ENCODE results near the gene MVK.
A peak's percentile ranks its signal among the peaks of the same experiment; 100 is the strongest.

MVK gene

GRCh38 chr12:109545826-109546225, 27.8 kb upstream of the MVK start:
- DNase-seq (no peak), ATAC-seq (no peak)

- no peak for ATAC-seq
- no peak for DNase-seq
These were observed 26.3 kb upstream of the MVK start for GRCh38 chr12:109547286-109547685.

DNA sequence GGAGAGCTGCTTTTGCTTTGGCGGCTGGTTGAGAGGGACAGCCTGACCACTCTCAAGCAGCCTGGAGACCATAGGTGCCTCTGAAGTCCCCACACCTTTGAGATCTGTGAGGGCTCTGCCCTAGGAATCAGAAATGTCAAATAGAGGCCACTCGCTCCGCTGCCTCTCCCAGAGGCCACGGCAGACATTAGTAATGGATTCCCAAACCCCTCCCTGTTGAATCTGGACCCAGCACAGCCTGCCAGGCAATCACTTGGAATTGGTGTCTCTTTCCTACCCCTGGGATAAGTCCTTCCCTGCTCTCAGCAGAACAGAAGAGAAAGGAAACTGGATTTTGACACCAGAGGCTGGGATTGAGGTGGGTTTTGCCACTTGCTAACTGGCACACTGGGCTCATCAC, 25.3 kb upstream of the MVK start:
- DNase-seq: no peak
- no peak for ATAC-seq

DNA sequence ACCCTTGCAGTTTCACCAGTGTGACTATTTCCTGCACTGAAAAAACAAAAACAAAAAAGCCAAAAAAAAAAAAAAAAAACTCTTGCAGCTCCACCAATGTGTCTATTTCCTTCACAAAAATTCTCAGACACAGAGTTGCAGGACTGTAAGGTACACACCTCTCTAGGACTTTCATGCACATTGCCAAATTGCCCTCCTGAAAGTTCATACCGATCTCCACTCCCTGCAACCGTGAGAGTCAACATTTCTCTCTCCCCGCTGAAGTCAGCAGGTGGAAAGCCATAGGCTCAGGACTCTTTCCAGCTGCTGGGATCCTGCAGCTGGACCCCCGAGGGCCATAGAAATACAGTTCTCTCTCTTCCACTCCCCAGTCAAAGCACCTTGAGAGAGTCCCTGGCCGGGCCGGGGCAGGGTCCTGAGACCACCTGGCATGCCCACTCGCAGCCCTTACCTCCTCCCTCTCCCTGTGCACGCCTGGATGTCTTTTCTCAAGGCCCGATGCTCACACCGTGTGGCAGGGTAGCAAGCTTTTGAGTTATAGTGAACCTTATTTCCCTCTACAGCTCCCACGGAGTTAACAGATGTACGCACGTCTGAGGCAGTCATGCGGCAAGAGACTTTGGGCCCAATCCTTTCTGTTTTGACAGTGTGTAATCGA, 23.9 kb upstream of the MVK start:
- ATAC-seq (no peak), DNase-seq (no peak)

GRCh38 chr12:109550281-109550680, 23.3 kb upstream of the MVK start:
- ATAC-seq: no peak
- DNase-seq: no peak

DNA sequence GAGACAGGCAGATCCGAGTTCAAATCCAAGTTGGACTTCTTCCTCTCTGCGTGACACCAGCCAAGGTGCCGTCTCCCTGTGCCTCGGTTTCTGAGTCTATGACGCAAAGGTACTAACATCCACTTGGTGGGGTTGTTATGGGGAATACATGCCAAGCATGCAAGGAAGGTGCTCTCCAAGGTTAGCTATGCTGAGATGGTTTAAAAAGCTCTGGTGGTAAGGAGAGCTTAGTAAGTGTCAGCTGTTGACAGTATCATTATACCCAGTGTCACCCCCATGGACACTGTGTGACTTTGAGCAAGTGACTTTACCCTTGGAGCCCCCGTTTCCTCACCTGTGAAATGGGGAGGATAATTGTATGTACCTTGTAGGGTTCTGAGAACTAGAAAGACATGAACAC, 22.5 kb upstream of the MVK start:
- DNase-seq: no peak
- ATAC-seq: no peak

- no peak for DNase-seq
- no peak for ATAC-seq
These were observed 20.6 kb upstream of the MVK start for GRCh38 chr12:109552971-109553370.

DNA sequence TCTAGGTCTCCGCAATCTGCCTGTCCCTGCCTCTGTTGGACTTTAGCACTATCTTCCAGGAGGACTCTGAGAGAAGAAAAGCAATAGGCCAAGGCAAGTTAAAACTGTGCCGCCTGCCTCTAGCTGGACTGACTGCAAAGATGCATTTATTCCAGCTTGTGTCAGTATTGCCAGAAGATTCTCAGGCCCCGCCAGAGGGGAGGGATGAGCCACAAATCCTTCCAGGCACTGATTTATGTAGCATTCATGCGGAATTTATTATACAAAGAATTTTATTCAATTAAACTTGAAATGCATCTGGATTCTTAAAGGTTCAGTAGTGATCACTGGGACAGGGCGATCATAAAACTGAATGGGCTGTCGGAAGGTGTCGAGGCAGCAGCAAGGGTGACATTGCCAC, 20.1 kb upstream of the MVK start:
- no peak for DNase-seq
- ATAC-seq: no peak

- no peak for DNase-seq
- ATAC-seq: no peak
These were observed 19.6 kb upstream of the MVK start for GRCh38 chr12:109553906-109554500.

DNA sequence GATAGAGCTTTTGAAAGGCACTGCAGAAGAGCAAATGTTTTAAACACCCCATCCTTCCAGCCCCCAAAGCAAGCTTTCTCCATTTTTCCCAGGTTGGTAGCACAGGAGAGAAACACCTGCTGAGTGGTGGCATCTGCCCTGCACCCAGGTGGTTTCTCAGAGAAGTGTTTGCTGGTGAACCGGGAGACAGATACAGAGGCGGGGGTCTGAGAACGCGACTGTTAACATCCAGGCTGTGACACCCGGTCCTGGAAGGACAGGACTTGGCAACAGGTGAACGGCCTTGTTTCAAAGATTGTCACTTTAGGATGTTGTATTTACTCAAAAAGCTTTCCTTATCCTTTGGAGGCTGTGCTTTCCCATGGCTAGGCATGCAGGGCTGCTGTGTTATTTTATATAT, 18.8 kb upstream of the MVK start:
- no peak for ATAC-seq
- DNase-seq: no peak

DNA sequence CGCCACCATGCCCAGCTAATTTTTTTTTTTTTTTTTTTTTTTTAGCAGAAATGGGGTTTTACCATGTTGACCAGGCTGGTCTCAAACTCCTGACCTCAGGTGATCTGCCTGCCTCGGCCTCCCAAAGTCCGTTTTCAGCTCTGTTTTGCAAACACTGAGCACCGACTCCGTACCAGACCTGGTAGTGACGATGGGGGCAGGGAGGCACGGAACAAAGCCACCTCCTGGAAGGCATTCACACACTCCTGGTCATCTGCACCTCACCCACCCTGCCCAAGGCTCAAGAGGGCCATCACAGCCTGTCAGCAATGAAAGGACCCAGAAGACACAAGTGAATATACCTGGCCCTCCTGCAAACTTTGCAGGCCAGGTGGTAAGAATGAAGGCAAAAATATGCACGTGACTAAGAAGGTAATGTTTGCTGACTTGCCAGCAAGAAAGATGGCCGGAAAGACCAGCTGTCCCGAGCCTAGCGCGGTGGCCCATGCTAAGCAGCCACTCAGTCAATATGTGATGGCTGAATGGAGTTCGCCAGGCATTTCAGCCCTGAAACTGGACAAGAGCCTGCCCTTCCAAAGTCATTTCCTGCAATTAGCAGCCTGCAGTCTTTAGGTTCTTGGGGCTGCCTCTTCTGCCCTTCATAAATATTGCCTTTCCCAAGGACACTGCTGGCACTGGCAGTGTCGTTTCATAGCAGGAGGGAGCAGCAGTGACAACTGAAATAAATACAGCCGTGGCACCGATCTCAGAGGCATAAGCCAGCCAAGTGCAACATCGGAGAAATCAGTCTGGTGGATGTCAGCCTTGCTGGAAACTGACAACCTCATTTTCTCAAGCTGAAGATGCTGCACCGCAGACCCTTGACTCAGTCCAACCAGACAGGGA, 17.9 kb upstream of the MVK start:
- no peak for ATAC-seq

DNA sequence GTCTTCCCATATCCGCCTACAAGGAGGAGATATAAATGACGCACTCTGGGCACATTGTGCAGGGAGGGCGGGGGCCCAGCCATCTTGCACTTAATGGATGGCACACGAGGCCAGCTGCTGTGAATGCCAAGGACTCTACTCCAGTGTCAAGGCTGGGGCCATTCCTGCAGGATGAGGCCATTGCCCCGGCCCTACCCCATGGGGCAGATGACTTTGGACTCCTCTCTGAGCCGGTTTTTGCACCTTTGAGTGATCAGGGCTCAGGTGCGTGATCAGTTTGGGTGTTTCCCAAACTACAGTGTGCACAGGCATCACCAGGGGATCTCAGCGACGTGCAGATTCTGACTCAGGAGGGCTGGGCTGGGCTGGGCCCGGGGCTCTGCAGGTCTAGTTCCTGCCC, 16.4 kb upstream of the MVK start:
- ATAC-seq: no peak
- DNase-seq: no peak

More for the DNA sequence above, 17.9 kb upstream of the MVK start:
- DNase-seq: no peak

GRCh38 chr12:109557805-109558204, 15.8 kb upstream of the MVK start:
- ATAC-seq: no peak
- DNase-seq: no peak

DNA sequence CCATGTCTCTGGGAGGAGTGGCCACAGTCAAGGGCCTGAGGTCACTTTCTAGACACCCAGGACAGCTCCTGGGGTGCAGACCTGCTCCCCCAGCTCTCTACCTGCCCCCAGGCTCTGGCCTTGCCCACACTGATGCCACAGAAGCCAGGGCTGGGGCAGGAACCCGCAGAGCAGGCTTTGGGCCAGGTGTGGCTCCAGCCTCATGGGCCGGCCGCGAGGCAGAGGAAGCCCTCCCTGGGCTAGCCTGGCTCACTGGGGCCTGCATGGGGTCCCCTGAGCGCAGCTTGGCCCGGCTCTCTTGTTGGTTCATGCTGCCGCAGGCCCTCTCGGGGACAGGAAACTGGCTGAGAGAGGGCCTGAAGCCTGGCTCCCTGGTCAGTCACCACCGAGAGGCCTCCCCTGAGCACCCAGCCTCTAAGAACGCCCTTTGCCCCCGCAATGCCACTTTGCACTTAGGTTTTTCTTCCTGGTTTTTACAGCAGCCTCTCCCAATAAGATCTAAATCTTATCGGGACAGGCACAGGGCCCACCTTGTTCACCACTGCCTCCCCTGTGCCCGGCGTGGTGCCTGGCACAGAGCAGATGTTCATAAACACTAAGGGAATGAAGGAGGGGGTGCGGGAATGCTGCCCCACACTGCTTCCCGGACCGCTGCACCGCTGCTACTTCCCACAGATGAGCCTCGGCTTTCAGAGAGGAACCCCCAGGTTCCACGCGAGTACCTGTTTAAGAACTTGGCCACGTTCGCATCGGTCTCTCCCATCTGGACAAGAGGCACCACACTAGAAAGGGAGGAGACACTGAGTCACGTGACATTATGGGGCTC, 15.0 kb upstream of the MVK start:
- ATAC-seq: no peak

DNA sequence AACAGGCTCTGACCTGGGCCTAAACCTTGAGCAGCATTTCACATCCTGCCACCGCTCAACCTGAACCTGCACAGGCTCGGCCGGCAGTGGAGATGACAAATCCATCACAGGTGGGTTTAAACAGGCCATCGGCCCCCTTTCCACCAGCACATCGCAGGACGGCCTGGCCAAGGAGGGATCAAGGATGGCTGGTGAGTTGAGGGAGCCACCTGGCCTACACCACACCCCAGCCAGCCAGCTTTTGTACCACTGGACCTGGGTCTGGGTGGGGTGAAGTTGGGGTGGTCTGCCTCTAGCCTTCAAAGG, 14.4 kb upstream of the MVK start:
- ATAC-seq: no peak
- DNase-seq: no peak

More for the DNA sequence above, 15.0 kb upstream of the MVK start:
- no peak for DNase-seq

DNA sequence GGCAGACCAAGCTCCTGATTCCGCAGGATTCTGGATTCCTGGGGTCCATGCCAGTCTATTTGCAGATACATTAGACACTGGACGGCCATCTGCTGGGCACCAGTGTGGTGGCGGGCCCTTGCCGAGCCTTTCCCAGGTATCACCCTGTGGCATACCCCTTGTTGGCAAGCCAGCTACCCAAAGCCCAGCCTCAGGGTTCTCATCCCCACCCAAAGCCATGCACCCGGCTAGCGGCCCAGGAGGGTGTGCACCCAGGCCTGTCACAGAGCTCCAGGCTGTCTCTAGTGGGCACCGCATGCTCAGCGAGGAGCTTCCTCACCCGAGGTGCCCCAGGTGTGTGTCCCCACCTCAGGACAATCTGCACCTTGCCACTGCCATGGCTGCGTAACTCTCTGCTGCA, 14.0 kb upstream of the MVK start:
- DNase-seq (no peak), ATAC-seq (no peak)

DNA sequence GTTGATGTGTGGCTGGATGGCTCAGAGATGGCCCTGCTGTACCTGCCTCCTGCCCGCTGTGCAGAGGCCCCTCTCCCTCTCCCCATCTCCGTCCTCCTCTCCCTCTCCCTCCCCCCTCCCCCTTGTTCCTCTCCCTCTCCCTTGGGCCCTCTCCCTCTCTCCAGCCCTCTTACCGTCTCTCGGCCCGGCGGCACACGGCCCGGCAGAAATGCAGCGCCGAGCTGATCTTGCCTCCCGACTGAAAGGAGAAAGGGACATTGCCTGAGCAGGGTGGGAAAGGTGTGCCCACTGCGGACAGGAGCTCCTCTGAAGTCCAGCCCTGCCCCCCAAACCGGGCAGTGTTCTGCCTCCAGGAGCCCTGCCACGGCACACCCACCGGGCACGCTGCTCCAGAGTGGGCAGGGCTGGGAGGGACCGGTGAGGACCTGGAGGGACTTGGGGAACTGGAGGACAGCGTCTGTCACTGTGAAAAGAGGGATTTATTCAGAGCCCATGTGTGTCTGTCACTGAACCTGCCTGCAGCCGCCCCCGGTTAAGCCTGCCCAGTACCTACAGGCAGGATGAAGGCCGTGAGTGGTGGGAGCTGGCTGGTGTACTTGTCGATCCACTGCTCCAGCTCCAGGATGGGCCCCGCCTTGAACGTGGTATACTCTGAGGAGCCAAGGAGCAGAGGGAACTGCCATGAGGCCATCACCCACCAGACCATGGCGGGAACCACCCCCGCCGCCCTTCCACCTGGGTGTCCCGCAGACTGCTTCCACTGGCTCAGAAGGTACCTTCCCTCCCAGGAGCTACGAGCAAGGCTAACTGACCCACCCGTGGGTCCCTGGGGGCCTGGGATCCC, 12.5 kb upstream of the MVK start:
- no peak for DNase-seq
- ATAC-seq: no peak

- ATAC-seq: no peak
- no peak for DNase-seq
These were observed 11.9 kb upstream of the MVK start for GRCh38 chr12:109561711-109562030.

DNA sequence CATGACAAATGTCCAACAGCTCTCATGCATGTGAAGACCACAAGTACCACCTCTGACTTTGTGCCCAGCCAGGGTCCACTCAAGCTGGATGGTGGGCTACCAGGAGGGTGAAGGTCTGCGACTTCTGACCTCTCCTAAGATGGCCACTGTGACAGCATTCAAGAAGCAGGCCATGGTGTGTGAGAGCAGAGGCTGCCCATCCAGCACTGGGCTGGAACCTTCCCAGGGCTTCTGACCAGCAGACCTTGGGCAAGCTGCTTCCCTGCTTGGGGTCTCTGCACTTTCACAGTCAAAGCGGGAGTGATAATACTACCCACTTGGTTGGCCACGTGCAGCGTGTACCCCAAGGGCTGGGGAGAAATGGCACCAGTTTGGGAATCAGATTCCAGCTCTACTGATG, 10.7 kb upstream of the MVK start:
- ATAC-seq: no peak

DNA sequence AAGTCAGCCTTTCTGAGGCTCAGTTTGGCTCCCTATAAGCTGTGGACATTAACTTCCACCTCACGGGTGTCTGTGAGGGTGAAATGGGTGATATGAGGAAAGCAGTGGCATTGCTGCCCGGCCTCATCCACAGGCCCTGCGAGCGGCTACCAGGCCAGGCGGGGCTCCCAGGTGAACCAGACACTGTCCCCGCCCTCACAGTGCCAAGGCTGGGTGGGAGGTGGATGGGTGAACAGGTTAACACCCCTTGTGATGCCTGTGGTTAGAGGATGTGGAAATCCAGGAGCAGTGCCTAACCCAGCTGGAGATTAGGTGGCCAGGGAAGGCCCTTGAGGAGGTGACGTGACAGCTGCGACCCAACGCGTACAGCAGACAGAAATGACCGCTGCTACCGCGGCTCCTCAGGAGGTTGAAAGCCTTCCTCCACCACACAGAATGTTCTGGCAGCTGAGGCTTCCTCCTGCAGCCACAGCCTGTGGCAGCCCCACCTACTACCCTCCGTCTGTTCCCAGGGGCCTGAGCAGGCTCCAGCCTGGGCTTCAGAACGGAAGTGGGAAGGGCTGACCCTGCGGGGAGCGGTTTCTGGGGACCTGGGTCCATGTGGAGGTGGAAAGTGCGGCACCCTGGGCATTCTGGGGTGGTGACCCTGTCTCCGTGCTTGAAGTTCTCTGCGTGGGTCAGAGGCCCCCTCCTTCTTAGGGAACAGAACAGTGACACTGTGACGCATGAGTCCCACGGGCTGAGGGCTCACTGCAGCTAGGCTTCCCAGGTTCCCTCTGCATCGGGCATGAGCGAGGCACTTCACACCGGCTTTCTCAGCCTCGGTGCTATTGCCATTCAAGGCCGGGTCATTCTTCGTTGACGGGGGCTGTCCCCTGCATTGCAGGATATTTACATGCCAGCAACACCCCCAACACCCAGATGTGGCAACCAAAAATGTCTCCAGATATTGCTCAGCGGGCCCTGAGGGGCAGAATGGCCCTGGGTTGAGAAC, 10.0 kb upstream of the MVK start:
- ATAC-seq (no peak), DNase-seq (no peak)

More for the DNA sequence above, 10.7 kb upstream of the MVK start:
- DNase-seq: no peak

DNA sequence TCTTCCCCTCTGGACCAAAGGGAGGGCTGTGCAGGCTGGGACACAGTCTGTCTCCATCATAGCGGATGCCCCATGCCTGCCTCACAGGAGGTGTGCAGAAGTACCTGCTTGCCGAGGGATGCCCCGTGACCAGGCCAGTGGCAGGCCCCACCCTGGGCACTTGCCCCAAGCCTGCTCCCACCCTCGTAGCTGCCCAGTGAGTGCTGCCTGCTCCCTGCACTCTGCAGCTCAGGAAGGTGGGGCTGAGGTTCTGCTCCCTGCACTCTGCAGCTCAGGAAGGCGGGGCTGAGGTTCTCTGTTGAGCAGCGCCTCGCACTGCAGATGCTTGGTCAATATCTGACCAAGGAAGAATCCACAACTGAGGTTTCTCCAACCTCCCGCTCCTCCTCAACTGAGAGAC, 7.2 kb upstream of the MVK start:
- ATAC-seq (peak; percentile 19), DNase-seq (no peak)
